ENCODE results near the gene TRNAU1AP.
"Not testable (repeated sequence)": the region's sequence is repeated elsewhere in the genome, so short reads cannot be mapped to it uniquely, and the experiment has no call there.

Gene TRNAU1AP

GRCh38 chr1:28521502-28522164, 31.3 kb upstream of the TRNAU1AP start:
- DNase-seq (ENCODE audit: low read depth): no peak

GRCh38 chr1:28522537-28522936, 30.3 kb upstream of the TRNAU1AP start:
- DNase-seq (ENCODE audit: low read depth): not testable (repeated sequence)

- not testable (repeated sequence) for DNase-seq (ENCODE audit: low read depth)
Measured at GRCh38 chr1:28525002-28525642, 27.8 kb upstream of the TRNAU1AP start.

GRCh38 chr1:28526886-28527285, 26.0 kb upstream of the TRNAU1AP start:
- no peak for DNase-seq (ENCODE audit: low read depth)

GRCh38 chr1:28530456-28530855, 22.4 kb upstream of the TRNAU1AP start:
- DNase-seq (ENCODE audit: low read depth): no peak

GRCh38 chr1:28534671-28535070, 18.2 kb upstream of the TRNAU1AP start:
- DNase-seq (ENCODE audit: low read depth): no peak

GRCh38 chr1:28535180-28535579, 17.7 kb upstream of the TRNAU1AP start:
- DNase-seq (ENCODE audit: low read depth): no peak

GRCh38 chr1:28537457-28538199, 15.3 kb upstream of the TRNAU1AP start:
- DNase-seq (ENCODE audit: low read depth): no peak

- DNase-seq (ENCODE audit: low read depth): no peak
Measured at GRCh38 chr1:28538286-28538685, 14.6 kb upstream of the TRNAU1AP start.

GRCh38 chr1:28540651-28541050, 12.2 kb upstream of the TRNAU1AP start:
- no peak for DNase-seq (ENCODE audit: low read depth)

GRCh38 chr1:28541414-28542015, 11.4 kb upstream of the TRNAU1AP start:
- not testable (repeated sequence) for DNase-seq (ENCODE audit: low read depth)

- no peak for DNase-seq (ENCODE audit: low read depth)
Measured at GRCh38 chr1:28545246-28545628, 7.6 kb upstream of the TRNAU1AP start.

- no peak for DNase-seq (ENCODE audit: low read depth)
Measured at GRCh38 chr1:28548318-28548717, 4.6 kb upstream of the TRNAU1AP start.

GRCh38 chr1:28551381-28551780, 1.5 kb upstream of the TRNAU1AP start:
- no peak for DNase-seq (ENCODE audit: low read depth)

GRCh38 chr1:28560886-28561285, 8.0 kb downstream of the TRNAU1AP start:
- DNase-seq (ENCODE audit: low read depth): no peak

- no peak for DNase-seq (ENCODE audit: low read depth)
Measured at GRCh38 chr1:28564310-28564709, 11.4 kb downstream of the TRNAU1AP start.

GRCh38 chr1:28565040-28565439, 12.2 kb downstream of the TRNAU1AP start:
- no peak for DNase-seq (ENCODE audit: low read depth)

- DNase-seq (ENCODE audit: low read depth): no peak
Measured at GRCh38 chr1:28565726-28566125, 12.8 kb downstream of the TRNAU1AP start.

GRCh38 chr1:28566931-28567330, 14.0 kb downstream of the TRNAU1AP start:
- DNase-seq (ENCODE audit: low read depth): no peak

GRCh38 chr1:28571911-28572310, 19.0 kb downstream of the TRNAU1AP start:
- DNase-seq (ENCODE audit: low read depth): no peak

GRCh38 chr1:28572891-28573290, 20.0 kb downstream of the TRNAU1AP start:
- not testable (repeated sequence) for DNase-seq (ENCODE audit: low read depth)

GRCh38 chr1:28573564-28573963, 20.7 kb downstream of the TRNAU1AP start:
- DNase-seq (ENCODE audit: low read depth): no peak
